IMR-90 (cell line): ENCODE data around the gene CTIF.

ENCODE experiments used
- BHLHE40 ChIP-seq: fragments of 150-350 bp; IDR thresholded peaks from 2 replicates; pipeline ENCODE4 v1.6.1; 2016; ENCODE audit warnings: mild to moderate bottlenecking, low read depth, low read length
- CEBPB ChIP-seq: IDR thresholded peaks from 2 replicates; pipeline ENCODE4 v1.6.1; 2012; ENCODE audit warnings: low read depth, low read length, improper control_type of control experiment
- CTCF ChIP-seq: conservative IDR thresholded peaks from 2 replicates; pipeline ENCODE4 v1.5.1; 2012; ENCODE audit warnings: mild to moderate bottlenecking, low read depth, low read length, improper control_type of control experiment
- FOS ChIP-seq: fragments of 150-350 bp; IDR thresholded peaks from 2 replicates; pipeline ENCODE4 v1.6.1; 2016; ENCODE audit warnings: low read depth, low read length
- MAFK ChIP-seq: IDR thresholded peaks from 2 replicates; pipeline ENCODE4 v1.6.1; 2012; ENCODE audit warnings: low read depth, low read length, improper control_type of control experiment
- MAZ ChIP-seq: IDR thresholded peaks from 2 replicates; pipeline ENCODE4 v1.6.1; 2012; ENCODE audit warnings: low read depth, mild to moderate bottlenecking, low read length, improper control_type of control experiment, moderate library complexity, borderline replicate concordance
- MXI1 ChIP-seq: IDR thresholded peaks from 2 replicates; pipeline ENCODE4 v1.6.1; 2012; ENCODE audit warnings: low read depth, mild to moderate bottlenecking, low read length, moderate library complexity, borderline replicate concordance
- NFE2L2 ChIP-seq: fragments of 150-350 bp; IDR thresholded peaks from 2 replicates; pipeline ENCODE4 v1.6.1; 2016; ENCODE audit warnings: low read depth, mild to moderate bottlenecking, low read length
- POLR2A ChIP-seq: IDR thresholded peaks from 2 replicates; pipeline ENCODE4 v1.6.1; 2012; ENCODE audit warnings: mild to moderate bottlenecking, low read depth, low read length
- RAD21 ChIP-seq: IDR thresholded peaks from 2 replicates; pipeline ENCODE4 v1.6.1; 2012; ENCODE audit warnings: low read length, improper control_type of control experiment
- RCOR1 ChIP-seq: IDR thresholded peaks from 2 replicates; pipeline ENCODE4 v1.6.1; 2012; ENCODE audit warnings: mild to moderate bottlenecking, low read length, improper control_type of control experiment; ENCODE audit not compliant: insufficient replicate concordance
- SMC3 ChIP-seq: fragments of 150-350 bp; IDR thresholded peaks from 2 replicates; pipeline ENCODE4 v1.6.1; 2016; ENCODE audit warnings: low read depth, mild to moderate bottlenecking, antibody characterized with exemption, low read length, moderate library complexity
- USF2 ChIP-seq: fragments of 150-350 bp; IDR thresholded peaks from 2 replicates; pipeline ENCODE4 v1.6.1; 2017; ENCODE audit warnings: mild to moderate bottlenecking, antibody characterized with exemption, low read length, low read depth

GRCh38 chr18:48683197-48683596 lies 144.4 kb downstream of the CTIF start:
- no peak for TF ChIP-seq CTCF
- no peak for TF ChIP-seq MXI1
- no peak for TF ChIP-seq POLR2A
- no peak for TF ChIP-seq RAD21
- no peak for TF ChIP-seq BHLHE40
- TF ChIP-seq FOS = no peak
- TF ChIP-seq MAFK = no peak
- no peak for TF ChIP-seq CEBPB
- TF ChIP-seq NFE2L2 = no peak
- no peak for TF ChIP-seq MAZ
- TF ChIP-seq RCOR1 = no peak
- TF ChIP-seq SMC3 = no peak
- no peak for TF ChIP-seq USF2
